GM21825 (cell line): ENCODE data around the gene ZNF664.

Experiments
- ATAC-seq: cut with Tn5 transposase; IDR thresholded peaks from one replicate; pipeline ENCODE4 v1.9.1; 2021; ENCODE audit warnings: mild to moderate bottlenecking, moderate library complexity; ENCODE audit not compliant: unreplicated experiment

The ZNF664 gene

GRCh38 chr12:123987022-123987421, 14.0 kb downstream of the ZNF664 start:
- no peak for ATAC-seq

GRCh38 chr12:123989168-123989567, 16.2 kb downstream of the ZNF664 start:
- no peak for ATAC-seq

- ATAC-seq, result no peak
These were observed 16.7 kb downstream of the ZNF664 start for GRCh38 chr12:123989753-123990152.

GRCh38 chr12:123990511-123990910, 17.5 kb downstream of the ZNF664 start:
- ATAC-seq, result no peak

- ATAC-seq, result no peak
These were observed 18.4 kb downstream of the ZNF664 start for GRCh38 chr12:123991372-123991951.

GRCh38 chr12:123992118-123992825, 19.3 kb downstream of the ZNF664 start:
- ATAC-seq, result no peak

GRCh38 chr12:123995023-123995748, 22.2 kb downstream of the ZNF664 start:
- no peak for ATAC-seq

- ATAC-seq, result no peak
These were observed 23.6 kb downstream of the ZNF664 start for GRCh38 chr12:123996581-123996980.

- ATAC-seq, result no peak
These were observed 24.2 kb downstream of the ZNF664 start for GRCh38 chr12:123997033-123997822.

- ATAC-seq, result no peak
These were observed 24.9 kb downstream of the ZNF664 start for GRCh38 chr12:123997908-123998307.

- ATAC-seq, result no peak
These were observed 25.5 kb downstream of the ZNF664 start for GRCh38 chr12:123998344-123998990.

- ATAC-seq, result no peak
These were observed 26.0 kb downstream of the ZNF664 start for GRCh38 chr12:123998991-123999359.

- no peak for ATAC-seq
These were observed 27.1 kb downstream of the ZNF664 start for GRCh38 chr12:124000111-124000510.

- ATAC-seq, result no peak
These were observed 28.3 kb downstream of the ZNF664 start for GRCh38 chr12:124001343-124001742.

- no peak for ATAC-seq
These were observed 29.1 kb downstream of the ZNF664 start for GRCh38 chr12:124002021-124002644.

- no peak for ATAC-seq
These were observed 29.6 kb downstream of the ZNF664 start for GRCh38 chr12:124002654-124003053.

GRCh38 chr12:124004233-124004875, 31.3 kb downstream of the ZNF664 start:
- ATAC-seq, result no peak

- no peak for ATAC-seq
These were observed 33.2 kb downstream of the ZNF664 start for GRCh38 chr12:124006085-124006845.
